ENCODE data around the gene KLRC3.

DNA sequence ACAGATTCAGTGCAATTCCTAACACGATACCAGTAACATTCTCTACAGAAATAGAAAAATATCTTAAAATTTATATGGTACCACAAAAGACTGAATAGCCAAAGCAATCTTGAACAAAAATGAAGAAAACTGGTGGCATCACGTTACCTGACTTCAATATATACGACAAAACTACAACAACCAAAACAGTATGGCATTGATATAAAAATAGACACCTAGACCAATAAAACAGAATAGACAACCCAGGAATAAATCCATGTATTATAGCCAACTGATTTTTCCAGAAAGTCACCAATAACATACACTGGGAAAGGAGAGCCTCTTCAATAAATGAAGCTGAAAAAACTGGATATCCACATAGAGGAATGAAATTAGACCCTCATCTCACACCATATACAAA, 36.2 kb downstream of the KLRC3 start:
- TF ChIP-seq, protein P1, sequence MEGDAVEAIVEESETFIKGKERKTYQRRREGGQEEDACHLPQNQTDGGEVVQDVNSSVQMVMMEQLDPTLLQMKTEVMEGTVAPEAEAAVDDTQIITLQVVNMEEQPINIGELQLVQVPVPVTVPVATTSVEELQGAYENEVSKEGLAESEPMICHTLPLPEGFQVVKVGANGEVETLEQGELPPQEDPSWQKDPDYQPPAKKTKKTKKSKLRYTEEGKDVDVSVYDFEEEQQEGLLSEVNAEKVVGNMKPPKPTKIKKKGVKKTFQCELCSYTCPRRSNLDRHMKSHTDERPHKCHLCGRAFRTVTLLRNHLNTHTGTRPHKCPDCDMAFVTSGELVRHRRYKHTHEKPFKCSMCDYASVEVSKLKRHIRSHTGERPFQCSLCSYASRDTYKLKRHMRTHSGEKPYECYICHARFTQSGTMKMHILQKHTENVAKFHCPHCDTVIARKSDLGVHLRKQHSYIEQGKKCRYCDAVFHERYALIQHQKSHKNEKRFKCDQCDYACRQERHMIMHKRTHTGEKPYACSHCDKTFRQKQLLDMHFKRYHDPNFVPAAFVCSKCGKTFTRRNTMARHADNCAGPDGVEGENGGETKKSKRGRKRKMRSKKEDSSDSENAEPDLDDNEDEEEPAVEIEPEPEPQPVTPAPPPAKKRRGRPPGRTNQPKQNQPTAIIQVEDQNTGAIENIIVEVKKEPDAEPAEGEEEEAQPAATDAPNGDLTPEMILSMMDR (IDR thresholded peaks at IDR 0.05) = no peak
- TF ChIP-seq POLR2A (IDR thresholded peaks at IDR 0.05) = no peak
